GM21526 (cell line): ENCODE results near the gene UVSSA.
"Not testable (repeated sequence)": the region's sequence is repeated elsewhere in the genome, so short reads cannot be mapped to it uniquely, and the experiment has no call there.

Experiments used
- ATAC-seq: cut with Tn5 transposase; IDR thresholded peaks from one replicate; pipeline ENCODE4 v1.9.1; 2021; ENCODE audit warnings: moderate library complexity; ENCODE audit not compliant: unreplicated experiment, low FRiP score

UVSSA gene

GRCh38 chr4:1393363-1393762 lies 46.4 kb downstream of the UVSSA start:
- not testable (repeated sequence) for ATAC-seq

- ATAC-seq = no peak
Measured at GRCh38 chr4:1393866-1394265, 46.9 kb downstream of the UVSSA start.

- ATAC-seq = not testable (repeated sequence)
Measured at GRCh38 chr4:1394554-1395388, 47.8 kb downstream of the UVSSA start.

GRCh38 chr4:1395389-1395820 lies 48.4 kb downstream of the UVSSA start:
- not testable (repeated sequence) for ATAC-seq

DNA sequence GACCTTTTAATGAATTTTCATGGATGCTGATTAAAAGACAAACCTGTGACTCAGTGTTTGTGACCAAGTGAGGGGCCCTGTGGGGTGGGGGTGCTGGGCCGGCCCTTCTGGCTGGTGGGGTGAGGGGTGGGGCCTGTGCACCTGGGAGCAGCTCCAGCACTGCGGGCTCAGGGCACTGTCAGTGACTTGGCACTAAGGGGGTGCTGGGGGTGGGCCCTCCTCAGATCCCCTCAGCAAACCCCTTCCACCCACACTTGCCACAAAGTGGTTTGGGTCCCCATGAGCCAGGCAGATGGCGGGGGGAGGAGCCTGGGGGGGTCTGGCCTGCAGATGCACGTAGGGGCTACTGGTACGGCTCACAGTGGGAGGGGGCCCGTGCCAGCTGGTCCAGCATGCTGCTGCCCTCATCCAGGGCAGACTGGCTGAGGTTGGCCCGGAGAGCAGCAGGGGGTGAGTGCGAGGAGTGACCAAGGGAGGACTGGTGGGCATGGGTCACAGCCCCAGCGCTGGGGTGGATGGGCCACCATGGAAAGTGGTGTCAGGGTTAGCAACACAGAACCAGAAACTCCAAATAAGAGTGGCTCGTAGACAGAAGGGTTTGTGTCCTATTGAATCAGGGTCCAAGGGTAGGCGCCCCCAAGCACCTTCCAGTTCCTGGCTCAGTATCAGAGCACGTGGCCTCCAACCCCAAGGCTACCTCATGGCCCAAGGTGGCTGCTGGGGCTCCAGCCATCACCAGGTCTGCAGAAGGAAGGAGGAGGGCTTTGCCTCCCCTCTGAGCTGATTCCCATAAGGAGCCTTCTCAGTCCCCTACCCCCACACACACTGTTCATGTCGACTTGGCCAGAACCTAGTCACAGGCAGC lies 49.2 kb downstream of the UVSSA start:
- ATAC-seq = no peak

GRCh38 chr4:1396806-1397455 lies 49.9 kb downstream of the UVSSA start:
- ATAC-seq = no peak

- ATAC-seq = no peak
Measured at GRCh38 chr4:1398681-1399507, 51.9 kb downstream of the UVSSA start.

DNA sequence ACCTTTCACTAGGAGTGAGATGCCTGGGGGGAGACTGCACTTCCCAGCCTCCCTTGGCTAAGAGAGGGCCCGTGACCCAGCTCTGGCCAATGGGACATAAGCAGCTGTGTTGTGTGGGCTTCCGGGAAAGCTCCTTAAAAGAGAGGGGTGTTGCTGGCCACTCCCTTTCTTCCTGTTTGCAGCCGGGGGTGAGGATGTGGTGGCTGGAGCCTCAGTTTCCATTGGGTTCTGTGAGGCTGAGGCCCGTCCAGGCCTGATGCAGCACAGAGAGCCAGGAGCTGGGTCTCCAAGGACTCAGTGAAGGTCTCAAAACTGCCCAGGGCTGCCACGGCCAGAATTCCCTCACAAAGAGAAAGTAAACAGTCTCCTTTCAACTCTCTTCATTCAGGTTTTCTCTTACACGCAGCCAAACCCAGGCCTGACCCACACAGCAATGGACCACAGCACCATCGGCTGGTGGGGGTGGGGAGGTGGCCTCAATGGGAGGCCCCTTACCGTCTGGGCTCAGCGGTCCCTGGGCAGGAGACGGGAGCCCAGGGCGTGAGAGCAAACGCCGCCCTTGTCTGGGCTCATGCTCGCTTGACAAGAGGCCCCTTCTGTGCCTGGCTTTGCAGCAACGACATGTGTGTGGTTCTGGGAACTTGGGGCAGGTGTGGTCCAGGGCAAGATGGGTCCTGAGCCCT lies 52.6 kb downstream of the UVSSA start:
- ATAC-seq = no peak

GRCh38 chr4:1400191-1400805 lies 53.3 kb downstream of the UVSSA start:
- no peak for ATAC-seq

- no peak for ATAC-seq
Measured at GRCh38 chr4:1400831-1401408, 53.9 kb downstream of the UVSSA start.

DNA sequence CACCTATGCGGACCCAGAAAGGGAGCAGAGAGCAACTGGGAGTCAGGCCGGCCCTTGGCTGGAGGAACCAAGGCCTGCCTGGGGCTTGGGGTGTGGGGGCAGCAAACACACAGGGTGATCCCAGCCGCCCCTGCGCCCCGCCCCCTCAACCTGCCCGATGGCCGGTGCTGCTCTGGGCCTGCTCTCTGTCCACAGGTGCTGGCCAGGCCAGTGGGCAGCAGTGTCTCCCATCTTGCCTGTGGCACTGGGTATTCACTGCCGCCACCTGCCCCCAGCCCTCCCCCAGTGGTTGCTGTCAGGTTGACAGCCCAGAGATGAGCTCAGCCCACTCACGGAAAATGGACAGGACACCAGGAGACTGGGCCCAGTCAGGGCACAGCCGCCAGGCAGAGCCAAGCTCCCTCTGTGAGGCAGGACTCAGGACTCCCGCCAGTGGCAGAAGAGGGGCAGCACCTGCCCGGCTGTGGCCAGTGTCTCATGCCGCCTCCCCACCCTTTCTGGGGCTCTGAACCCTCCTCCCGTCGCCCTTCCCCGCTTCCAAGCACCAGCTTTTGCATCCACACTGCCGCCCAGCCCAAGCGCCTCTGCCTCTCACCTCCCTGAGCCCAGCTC lies 54.5 kb downstream of the UVSSA start:
- no peak for ATAC-seq

DNA sequence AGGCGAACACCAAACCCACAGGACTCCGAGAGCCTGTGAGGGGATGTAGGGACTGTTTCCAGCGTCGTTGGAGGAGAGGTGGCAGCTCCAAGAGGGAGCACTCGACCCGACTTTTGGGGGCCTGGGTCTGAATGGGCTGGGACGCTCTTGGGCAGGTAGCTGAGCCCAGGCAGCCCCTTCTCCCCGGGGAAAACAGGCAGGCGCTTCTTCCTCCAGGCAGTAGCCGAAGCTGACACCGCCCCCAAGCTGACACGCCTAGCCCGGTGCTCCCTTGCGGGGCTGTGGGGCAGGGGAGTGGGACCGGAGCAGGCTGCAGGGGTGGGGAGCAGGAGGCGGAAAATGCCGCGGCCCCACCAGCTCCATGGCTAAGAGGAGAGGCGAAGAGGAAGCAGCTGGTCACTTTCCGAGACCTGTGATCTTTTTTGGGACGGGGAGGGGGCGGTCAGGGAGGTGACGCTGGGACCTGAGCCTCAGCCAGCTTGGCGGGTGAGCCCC lies 55.1 kb downstream of the UVSSA start:
- ATAC-seq = no peak

DNA sequence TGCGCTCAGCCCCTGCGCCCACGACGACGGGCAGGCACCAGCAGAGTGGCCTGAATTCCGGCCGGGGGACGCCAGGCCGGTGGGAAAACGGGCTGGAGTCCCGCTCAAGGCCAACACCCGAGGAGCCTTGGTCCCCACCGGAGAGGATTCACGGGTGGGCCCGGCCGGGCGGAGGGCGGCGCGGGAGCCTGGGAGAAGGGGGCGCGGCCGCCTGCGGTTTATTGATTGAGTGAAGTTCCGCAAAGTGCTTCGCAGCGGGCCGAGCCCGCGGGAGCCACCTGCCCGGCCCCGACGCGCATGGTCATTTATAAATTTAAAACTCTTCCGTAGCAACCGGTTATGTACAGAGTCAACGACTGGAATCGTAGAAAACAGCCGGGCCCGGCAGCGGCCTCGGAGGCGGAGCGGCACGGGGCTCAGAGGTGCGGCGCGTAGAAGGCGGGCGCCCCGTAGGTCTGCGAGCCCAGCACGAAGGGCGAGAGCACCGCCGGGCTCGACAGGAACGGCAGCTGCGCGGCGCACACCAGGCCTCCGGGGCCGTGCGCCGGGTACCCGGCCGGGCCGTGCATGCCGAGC lies 55.6 kb downstream of the UVSSA start:
- no peak for ATAC-seq

GRCh38 chr4:1403177-1403583 lies 56.2 kb downstream of the UVSSA start:
- no peak for ATAC-seq

- no peak for ATAC-seq
Measured at GRCh38 chr4:1403591-1404572, 56.9 kb downstream of the UVSSA start.

DNA sequence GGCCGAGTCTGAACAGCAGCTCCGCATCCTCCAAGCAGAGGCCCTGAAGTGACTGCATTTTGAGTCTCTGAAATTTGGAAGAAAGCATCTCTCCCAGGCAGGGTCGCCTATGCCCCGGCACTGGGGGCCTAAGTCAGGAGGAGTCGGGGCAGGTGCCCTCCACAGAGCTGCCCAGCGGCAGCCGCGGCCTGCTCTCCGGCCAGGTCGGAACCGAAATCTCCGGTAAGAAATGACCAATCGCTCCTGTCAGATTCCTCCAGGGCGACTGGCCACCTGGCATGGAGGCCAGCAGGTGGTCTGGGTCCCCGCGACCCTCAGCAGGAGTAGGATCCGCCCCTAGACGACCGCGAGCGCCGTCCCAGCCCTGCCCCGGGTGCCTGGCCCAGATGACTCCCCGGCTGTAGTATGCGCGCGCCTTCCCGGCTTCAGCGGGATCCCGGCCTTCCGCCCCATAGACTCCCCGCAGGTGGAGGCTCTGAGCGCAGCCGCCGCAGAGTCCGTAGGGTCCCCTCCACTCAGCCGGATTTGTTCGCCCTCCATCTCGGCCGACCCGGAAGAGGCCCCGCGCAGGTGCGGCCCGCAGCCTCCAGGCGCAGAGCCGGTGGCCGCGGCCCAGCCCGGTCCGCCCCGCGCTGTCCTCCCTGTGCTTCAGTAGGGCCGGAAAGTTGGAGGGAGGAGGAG lies 57.7 kb downstream of the UVSSA start:
- ATAC-seq = no peak
